GM18520 (cell line): ENCODE results near the gene MT1A.
"Not testable (repeated sequence)": the region's sequence is repeated elsewhere in the genome, so short reads cannot be mapped to it uniquely, and the experiment has no call there.

Experiments used
- ATAC-seq: cut with Tn5 transposase; IDR thresholded peaks from one replicate; pipeline ENCODE4 v1.9.1; 2021; ENCODE audit not compliant: unreplicated experiment

Gene MT1A

GRCh38 chr16:56610017-56610608, 28.4 kb upstream of the MT1A start:
- ATAC-seq, result no peak

GRCh38 chr16:56610609-56611111, 27.8 kb upstream of the MT1A start:
- ATAC-seq, result no peak

GRCh38 chr16:56611281-56611833, 27.1 kb upstream of the MT1A start:
- no peak for ATAC-seq

GRCh38 chr16:56613706-56614105, 24.8 kb upstream of the MT1A start:
- ATAC-seq, result no peak

GRCh38 chr16:56614549-56614991, 23.9 kb upstream of the MT1A start:
- no peak for ATAC-seq

GRCh38 chr16:56615353-56615752, 23.1 kb upstream of the MT1A start:
- ATAC-seq, result no peak

- no peak for ATAC-seq
Measured at GRCh38 chr16:56616608-56617211, 21.8 kb upstream of the MT1A start.

- ATAC-seq, result no peak
Measured at GRCh38 chr16:56617212-56618085, 21.0 kb upstream of the MT1A start.

- no peak for ATAC-seq
Measured at GRCh38 chr16:56618138-56618537, 20.3 kb upstream of the MT1A start.

- no peak for ATAC-seq
Measured at GRCh38 chr16:56620339-56620897, 18.0 kb upstream of the MT1A start.

- ATAC-seq, result not testable (repeated sequence)
Measured at GRCh38 chr16:56621665-56622445, 16.6 kb upstream of the MT1A start.

- not testable (repeated sequence) for ATAC-seq
Measured at GRCh38 chr16:56623184-56623583, 15.3 kb upstream of the MT1A start.

GRCh38 chr16:56623637-56624036, 14.8 kb upstream of the MT1A start:
- no peak for ATAC-seq

GRCh38 chr16:56625140-56625942, 13.1 kb upstream of the MT1A start, which contains the start of gene MT1E:
MT1E (plus strand) TSS chr16:56625781; CDS start chr16:56625852, 71 bp downstream.
- no peak for ATAC-seq

GRCh38 chr16:56625943-56626654, 12.4 kb upstream of the MT1A start:
- no peak for ATAC-seq

GRCh38 chr16:56626685-56627084, 11.8 kb upstream of the MT1A start:
- no peak for ATAC-seq

- ATAC-seq, result no peak
Measured at GRCh38 chr16:56628486-56629350, 9.7 kb upstream of the MT1A start.

- ATAC-seq, result no peak
Measured at GRCh38 chr16:56629531-56629930, 8.9 kb upstream of the MT1A start.
